Stimulated activated CD8-positive, alpha-beta memory T cell treated with anti-CD3 and anti-CD28 coated beads, Interleukin-2, amount 100 ng/mL, for 48 hours (primary cell): ENCODE measurements around the gene ZNF28.
"Not testable (repeated sequence)": the region's sequence is repeated elsewhere in the genome, so short reads cannot be mapped to it uniquely, and the experiment has no call there.

Source experiments
- DNase-seq, 2 donors: peaks; one replicate each; pipeline ENCODE4 v3.0.0-alpha.2; 2020; ENCODE audit warnings: low read depth in 2 of 2

ZNF28 gene

GRCh38 chr19:52821204-52821960 lies at the start of gene ZNF28:
TSS of gene ZNF28 (minus strand) at chr19:52821633. CDS start at chr19:52817958, 3,675 bp downstream.
- peak; percentile 31 to 57 for DNase-seq

- not testable (repeated sequence) for DNase-seq
These were observed 46.6 kb upstream of the ZNF28 start for GRCh38 chr19:52868031-52868430.

GRCh38 chr19:52857378-52858191 lies 36.2 kb upstream of the ZNF28 start, which contains the start of gene ZNF468:
TSS of gene ZNF468 (minus strand) at chr19:52857619. CDS start at chr19:52854272, 3,347 bp downstream.
- DNase-seq, result peak; percentile 48 to 50

GRCh38 chr19:52856540-52857377 lies 35.3 kb upstream of the ZNF28 start:
- DNase-seq, result peak in 1 of 2 donors; percentile 1

GRCh38 chr19:52847352-52847751 lies 25.9 kb upstream of the ZNF28 start:
- not testable (repeated sequence) for DNase-seq

- not testable (repeated sequence) for DNase-seq
These were observed 19.5 kb upstream of the ZNF28 start for GRCh38 chr19:52840825-52841465.

GRCh38 chr19:52834289-52834688 lies 12.9 kb upstream of the ZNF28 start:
- DNase-seq, result not testable (repeated sequence)

GRCh38 chr19:52833541-52833940 lies 12.1 kb upstream of the ZNF28 start:
- DNase-seq, result not testable (repeated sequence)

GRCh38 chr19:52829866-52830265 lies 8.4 kb upstream of the ZNF28 start:
- not testable (repeated sequence) for DNase-seq

- no peak for DNase-seq
These were observed 4.3 kb upstream of the ZNF28 start for GRCh38 chr19:52825765-52826164.

GRCh38 chr19:52823676-52824075 lies 2.2 kb upstream of the ZNF28 start:
- DNase-seq, result no peak

GRCh38 chr19:52820472-52821203 lies 795 bp downstream of the ZNF28 start:
- not testable (repeated sequence) for DNase-seq

- DNase-seq, result no peak
These were observed 11.6 kb downstream of the ZNF28 start for GRCh38 chr19:52809801-52810200.

GRCh38 chr19:52799950-52800640 lies 21.3 kb downstream of the ZNF28 start:
- not testable (repeated sequence) for DNase-seq

- DNase-seq, result no peak
These were observed 32.0 kb downstream of the ZNF28 start for GRCh38 chr19:52789440-52789839.

GRCh38 chr19:52786464-52787354 lies 34.7 kb downstream of the ZNF28 start, which contains the start of gene ZNF600:
TSS of gene ZNF600 (minus strand) at chr19:52786791. CDS start at chr19:52778888, 7,903 bp downstream.
- peak; percentile 57 to 76 for DNase-seq

GRCh38 chr19:52786078-52786463 lies 35.4 kb downstream of the ZNF28 start:
- DNase-seq, result no peak

- no peak for DNase-seq
These were observed 35.9 kb downstream of the ZNF28 start for GRCh38 chr19:52785506-52785905.

GRCh38 chr19:52782864-52783263 lies 38.6 kb downstream of the ZNF28 start:
- DNase-seq, result not testable (repeated sequence)
